Astrocyte (in vitro differentiated cells and primary cell): ENCODE measurements around the gene PLEKHG4B. TPM values are rescaled to one million over a fixed set of nuclear protein-coding genes. Genes with fewer than 3 reads are reported as not detected.
A peak's percentile ranks its signal among the peaks of the same experiment; 100 is the strongest.

Experiments used
- DNase-seq: peaks from one replicate; pipeline ENCODE4 v3.0.0-alpha.2; 2010; ENCODE audit warnings: low read depth
- FAIRE-seq: peaks from 2 replicates; lab custom pipeline; 2011; peaks lifted over from hg19 to GRCh38; lab: Jason Lieb, UNC
- H2AFZ ChIP-seq: 2 replicates; pipeline ENCODE4 v1.6.0; 2012; ENCODE audit warnings: low read depth, low read length, inconsistent platforms
- H3K27ac ChIP-seq: 2 replicates; pipeline ENCODE4 v1.5.1; 2011; ENCODE audit warnings: low read depth, low read length, inconsistent platforms
- H3K27me3 ChIP-seq: 2 replicates; pipeline ENCODE4 v1.6.0; 2011; ENCODE audit warnings: low read length, inconsistent platforms; ENCODE audit not compliant: insufficient read depth
- H3K36me3 ChIP-seq: 2 replicates; pipeline ENCODE4 v1.5.1; 2011; ENCODE audit warnings: low read length, inconsistent platforms; ENCODE audit not compliant: insufficient read depth
- H3K4me1 ChIP-seq: 2 replicates; pipeline ENCODE4 v1.5.1; 2011; ENCODE audit warnings: low read length, inconsistent platforms; ENCODE audit not compliant: insufficient read depth
- H3K4me2 ChIP-seq: 2 replicates; pipeline ENCODE4 v1.6.0; 2012; ENCODE audit warnings: low read length, inconsistent platforms
- H3K4me3 ChIP-seq: 2 replicates; pipeline ENCODE4 v1.5.1; 2011; ENCODE audit warnings: low read depth, mild to moderate bottlenecking, low read length, inconsistent platforms; ENCODE audit not compliant: insufficient read depth
- H3K79me2 ChIP-seq: 2 replicates; pipeline ENCODE4 v1.6.0; 2012; ENCODE audit warnings: mild to moderate bottlenecking, low read length, inconsistent platforms; ENCODE audit not compliant: insufficient read depth
- H3K9ac ChIP-seq: 2 replicates; pipeline ENCODE4 v1.6.0; 2012; ENCODE audit warnings: mild to moderate bottlenecking, low read length, inconsistent platforms
- H3K9me3 ChIP-seq: 2 replicates; pipeline ENCODE4 v1.5.1; 2012; ENCODE audit warnings: low read depth, mild to moderate bottlenecking, low read length, inconsistent platforms; ENCODE audit not compliant: insufficient read depth
- H4K20me1 ChIP-seq: 2 replicates; pipeline ENCODE4 v1.6.0; 2012; ENCODE audit warnings: low read length, inconsistent platforms; ENCODE audit not compliant: insufficient read depth
- H3K27ac Mint-ChIP-seq: one replicate; pipeline ENCODE4 v1.8.0; 2021; ENCODE audit warnings: mild to moderate bottlenecking, mixed read lengths; ENCODE audit not compliant: unreplicated experiment
- H3K27me3 Mint-ChIP-seq: one replicate; pipeline ENCODE4 v1.8.0; 2021; ENCODE audit warnings: low read depth, mixed read lengths; ENCODE audit not compliant: unreplicated experiment
- H3K36me3 Mint-ChIP-seq: one replicate; pipeline ENCODE4 v1.8.0; 2021; ENCODE audit warnings: low read depth, mixed read lengths; ENCODE audit not compliant: unreplicated experiment
- H3K4me1 Mint-ChIP-seq: one replicate; pipeline ENCODE4 v1.8.0; 2021; ENCODE audit warnings: low read depth, mixed read lengths; ENCODE audit not compliant: unreplicated experiment
- H3K4me3 Mint-ChIP-seq: one replicate; pipeline ENCODE4 v1.8.0; 2021; ENCODE audit warnings: mild to moderate bottlenecking, moderate library complexity, mixed read lengths; ENCODE audit not compliant: unreplicated experiment
- H3K9me3 Mint-ChIP-seq: one replicate; pipeline ENCODE4 v1.8.0; 2021; ENCODE audit warnings: mild to moderate bottlenecking, mixed read lengths; ENCODE audit not compliant: unreplicated experiment
- EZH2 ChIP-seq: IDR thresholded peaks from 2 replicates; pipeline ENCODE4 v1.6.1; 2012; ENCODE audit warnings: mild to moderate bottlenecking, low read length, inconsistent platforms; ENCODE audit not compliant: insufficient read depth
- total RNA-seq: library from RNA; stranded (reverse); gene quantifications from 2 replicates; pipeline ENCODE4 v1.2.1, GENCODE V29; 2021
- TF ChIP-seq, protein P1 (sequence below): IDR thresholded peaks from 2 replicates; pipeline ENCODE4 v1.5.1; 2011; ENCODE audit warnings: low read depth, mild to moderate bottlenecking, inconsistent platforms, low read length, moderate library complexity; ENCODE audit not compliant: insufficient read depth

The PLEKHG4B gene
- total RNA-seq, 1 donor from 2014 or later: 8.1 TPM

DNA sequence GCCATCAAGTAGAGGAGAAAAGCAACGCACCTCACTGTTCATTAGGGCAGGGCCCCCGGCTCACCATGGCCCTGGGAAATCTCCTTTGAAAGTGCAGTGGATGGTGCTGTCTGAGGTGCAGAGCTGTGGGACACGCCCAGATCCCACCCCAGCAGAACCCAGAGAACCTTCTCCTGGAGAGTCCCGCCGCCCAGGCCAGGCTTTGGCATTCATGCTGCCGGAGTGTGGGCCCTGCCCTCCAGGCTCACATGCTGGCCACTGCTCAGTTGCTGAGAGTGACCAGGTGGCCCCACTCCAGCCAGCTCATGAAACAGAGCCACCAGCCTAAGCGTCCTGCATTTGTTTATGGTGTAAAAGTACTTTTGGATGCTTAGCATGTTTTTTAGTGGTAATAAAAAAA lies 75.5 kb downstream of the PLEKHG4B start:
- Histone ChIP-seq H4K20me1 (no peaks in the 10 kb centered on the region), H3K4me2 (no peak overlapping the region), H3K4me3 (no peak overlapping the region), H2AFZ (no peak overlapping the region), H3K36me3 (no peaks in the 10 kb centered on the region), H3K27ac (peak overlapping the region; percentile 99), H3K27me3 (no peaks in the 10 kb centered on the region), H3K9ac (peak overlapping the region; percentile 86), H3K79me2 (no peaks in the 10 kb centered on the region), H3K9me3 (no peaks in the 10 kb centered on the region), H3K4me1 (peaks cover 24% of the 10 kb centered on the region)
- H3K9me3 Mint-ChIP-seq: peaks cover 5% of the 10 kb centered on the region
- peaks cover 11% of the 10 kb centered on the region for H3K4me1 Mint-ChIP-seq
- H3K4me3 Mint-ChIP-seq: no peak overlapping the region
- peak overlapping the region; percentile 92 for H3K27ac Mint-ChIP-seq
- no peak for FAIRE-seq
- DNase-seq: peak; percentile 10
- peaks cover 2% of the 10 kb centered on the region for H3K36me3 Mint-ChIP-seq
- peaks cover 13% of the 10 kb centered on the region for H3K27me3 Mint-ChIP-seq
- TF ChIP-seq EZH2: no peak
- TF ChIP-seq, protein P1, sequence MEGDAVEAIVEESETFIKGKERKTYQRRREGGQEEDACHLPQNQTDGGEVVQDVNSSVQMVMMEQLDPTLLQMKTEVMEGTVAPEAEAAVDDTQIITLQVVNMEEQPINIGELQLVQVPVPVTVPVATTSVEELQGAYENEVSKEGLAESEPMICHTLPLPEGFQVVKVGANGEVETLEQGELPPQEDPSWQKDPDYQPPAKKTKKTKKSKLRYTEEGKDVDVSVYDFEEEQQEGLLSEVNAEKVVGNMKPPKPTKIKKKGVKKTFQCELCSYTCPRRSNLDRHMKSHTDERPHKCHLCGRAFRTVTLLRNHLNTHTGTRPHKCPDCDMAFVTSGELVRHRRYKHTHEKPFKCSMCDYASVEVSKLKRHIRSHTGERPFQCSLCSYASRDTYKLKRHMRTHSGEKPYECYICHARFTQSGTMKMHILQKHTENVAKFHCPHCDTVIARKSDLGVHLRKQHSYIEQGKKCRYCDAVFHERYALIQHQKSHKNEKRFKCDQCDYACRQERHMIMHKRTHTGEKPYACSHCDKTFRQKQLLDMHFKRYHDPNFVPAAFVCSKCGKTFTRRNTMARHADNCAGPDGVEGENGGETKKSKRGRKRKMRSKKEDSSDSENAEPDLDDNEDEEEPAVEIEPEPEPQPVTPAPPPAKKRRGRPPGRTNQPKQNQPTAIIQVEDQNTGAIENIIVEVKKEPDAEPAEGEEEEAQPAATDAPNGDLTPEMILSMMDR: no peak

DNA sequence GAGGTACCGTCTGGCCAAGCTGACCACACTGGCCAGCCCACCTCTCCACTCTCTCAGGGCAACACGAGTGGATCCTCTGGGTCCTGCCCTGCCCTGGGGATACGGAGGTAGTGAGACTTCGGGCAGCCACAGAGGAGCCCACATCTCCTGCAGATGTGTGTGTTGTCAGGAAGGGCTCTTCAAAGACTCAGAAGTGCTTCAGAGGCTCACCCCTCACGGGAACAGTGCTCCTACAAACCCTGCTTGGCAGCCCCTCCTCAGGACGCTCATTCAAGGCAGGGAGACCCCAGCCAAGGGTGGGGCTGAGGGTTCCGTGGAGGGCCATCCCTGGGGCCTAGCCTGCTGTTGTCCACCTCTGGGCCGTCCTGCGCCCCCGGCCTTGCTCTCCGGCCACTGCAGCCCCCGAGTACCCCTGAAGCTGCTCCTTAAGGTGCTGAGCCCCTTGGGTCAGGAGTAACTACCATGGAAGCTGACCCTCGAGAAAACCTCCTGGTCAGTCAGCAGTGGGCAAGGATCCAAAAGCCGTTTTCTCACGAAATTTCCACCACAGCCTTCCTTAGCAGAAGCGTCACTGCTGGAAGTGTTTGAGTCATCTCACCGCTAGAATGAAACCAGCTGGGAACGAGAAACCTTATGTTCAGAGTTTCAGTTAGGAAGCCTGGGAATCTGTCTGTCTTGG lies 76.2 kb downstream of the PLEKHG4B start:
- H3K9me3 Mint-ChIP-seq: peaks cover 5% of the 10 kb centered on the region
- peaks cover 11% of the 10 kb centered on the region for H3K4me1 Mint-ChIP-seq
- Histone ChIP-seq H3K4me1 (peaks cover 24% of the 10 kb centered on the region), H3K27me3 (no peaks in the 10 kb centered on the region), H4K20me1 (no peaks in the 10 kb centered on the region), H3K9me3 (no peaks in the 10 kb centered on the region), H3K4me2 (peak overlapping the region; percentile 67), H3K36me3 (no peaks in the 10 kb centered on the region), H3K4me3 (peak overlapping the region; percentile 18), H2AFZ (no peak overlapping the region), H3K9ac (peak overlapping the region; percentile 86), H3K27ac (peak overlapping the region; percentile 99), H3K79me2 (no peaks in the 10 kb centered on the region)
- H3K4me3 Mint-ChIP-seq: peak overlapping the region; percentile 62
- peaks cover 2% of the 10 kb centered on the region for H3K36me3 Mint-ChIP-seq
- peak; percentile 99 for FAIRE-seq
- peaks cover 19% of the 10 kb centered on the region for H3K27me3 Mint-ChIP-seq
- TF ChIP-seq EZH2: no peak
- TF ChIP-seq, protein P1: no peak
- DNase-seq: peak; percentile 98
- peak overlapping the region; percentile 92 for H3K27ac Mint-ChIP-seq
